ENCODE data around the gene SNAI1.

DNA sequence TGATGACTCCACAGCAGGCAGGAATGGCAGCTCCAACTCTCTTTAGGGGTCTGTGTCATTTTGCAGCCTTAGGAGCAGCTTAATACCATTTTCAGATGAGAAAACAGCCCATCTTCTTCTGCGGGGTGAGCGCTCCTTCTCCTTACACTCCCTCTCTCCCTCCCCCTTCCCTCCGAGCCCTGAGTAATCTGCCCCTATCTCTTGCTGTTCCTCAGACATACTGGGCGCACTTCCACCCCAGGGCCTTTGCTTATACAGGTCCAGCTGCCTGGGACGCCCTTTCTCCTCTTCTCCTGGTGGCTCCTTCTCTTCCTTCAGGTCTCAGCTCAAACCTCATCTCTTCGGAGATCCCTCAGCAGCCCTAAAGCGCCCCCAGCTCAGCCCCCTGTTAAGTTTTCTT lies 54.8 kb downstream of the SNAI1 start:
- TF ChIP-seq, protein P1, sequence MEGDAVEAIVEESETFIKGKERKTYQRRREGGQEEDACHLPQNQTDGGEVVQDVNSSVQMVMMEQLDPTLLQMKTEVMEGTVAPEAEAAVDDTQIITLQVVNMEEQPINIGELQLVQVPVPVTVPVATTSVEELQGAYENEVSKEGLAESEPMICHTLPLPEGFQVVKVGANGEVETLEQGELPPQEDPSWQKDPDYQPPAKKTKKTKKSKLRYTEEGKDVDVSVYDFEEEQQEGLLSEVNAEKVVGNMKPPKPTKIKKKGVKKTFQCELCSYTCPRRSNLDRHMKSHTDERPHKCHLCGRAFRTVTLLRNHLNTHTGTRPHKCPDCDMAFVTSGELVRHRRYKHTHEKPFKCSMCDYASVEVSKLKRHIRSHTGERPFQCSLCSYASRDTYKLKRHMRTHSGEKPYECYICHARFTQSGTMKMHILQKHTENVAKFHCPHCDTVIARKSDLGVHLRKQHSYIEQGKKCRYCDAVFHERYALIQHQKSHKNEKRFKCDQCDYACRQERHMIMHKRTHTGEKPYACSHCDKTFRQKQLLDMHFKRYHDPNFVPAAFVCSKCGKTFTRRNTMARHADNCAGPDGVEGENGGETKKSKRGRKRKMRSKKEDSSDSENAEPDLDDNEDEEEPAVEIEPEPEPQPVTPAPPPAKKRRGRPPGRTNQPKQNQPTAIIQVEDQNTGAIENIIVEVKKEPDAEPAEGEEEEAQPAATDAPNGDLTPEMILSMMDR (IDR thresholded peaks at IDR 0.05; ENCODE audit: low read length), result no peak
- no peak for TF ChIP-seq EZH2phosphoT487 (IDR thresholded peaks at IDR 0.05; ENCODE audit: low read length)
- no peak for TF ChIP-seq EZH2 (optimal IDR thresholded peaks at IDR 0.05; ENCODE audit: low read depth, low read length)
